Colonic mucosa (tissue), 4 donors: ENCODE results near the gene FAM47E. TPM values are rescaled to one million over a fixed set of nuclear protein-coding genes. Genes with fewer than 3 reads are reported as not detected.
A peak's percentile ranks its signal among the peaks of the same experiment; 100 is the strongest.

Source experiments
- DNase-seq: peaks from one replicate; pipeline ENCODE4 v3.0.0-alpha.2; 2020
- H3K27ac ChIP-seq: fragments of 200-600 bp; one replicate; pipeline ENCODE4 v1.8.0; 2021
- H3K27me3 ChIP-seq: fragments of 200-600 bp; one replicate; pipeline ENCODE4 v1.8.0; 2021
- H3K36me3 ChIP-seq: fragments of 200-600 bp; one replicate; pipeline ENCODE4 v1.8.0; 2021
- H3K4me1 ChIP-seq: fragments of 200-600 bp; one replicate; pipeline ENCODE4 v1.8.0; 2021; ENCODE audit warnings: mild to moderate bottlenecking
- H3K4me3 ChIP-seq: fragments of 200-600 bp; one replicate; pipeline ENCODE4 v1.8.0; 2021
- H3K9ac ChIP-seq, 2 donors: one replicate each; pipeline ENCODE4 v1.7.0; 2013; ENCODE audit warnings: control low read depth in 2 of 2, low read depth in 2 of 2, low read length in 2 of 2
- H3K9me3 ChIP-seq: fragments of 200-600 bp; one replicate; pipeline ENCODE4 v1.8.0; 2021
- intact Hi-C: fragments of 100-400 bp; cut with DNase I; formaldehyde crosslinking; loops from one replicate; pipeline ENCODE4 v1.14.1; 2022
- total RNA-seq, 2 donors: library from RNA; stranded (reverse); fragmentation: NEBNext Ultra II Directional in 1 of 2; extraction: Animal tissue kit (Norgen Biotek cat#: 25700) in 1 of 2; gene quantifications; one replicate each; pipeline ENCODE4 v1.2.1, GENCODE V29; 2021
- TF ChIP-seq, protein P1 (sequence below): fragments of 200-600 bp; IDR thresholded peaks from one replicate; pipeline ENCODE4 v1.8.0; 2022; ENCODE audit warnings: antibody characterized with exemption, mild to moderate bottlenecking
- donor health status: healthy.
- donor health status: DM: no; HTN: no; CAD: no.
- donor health status: DM: no; HTN: no; CAD: no.

FAM47E gene
- total RNA-seq, 2 donors from 2014 or later, result 3.9 to 4.8 TPM

DNA sequence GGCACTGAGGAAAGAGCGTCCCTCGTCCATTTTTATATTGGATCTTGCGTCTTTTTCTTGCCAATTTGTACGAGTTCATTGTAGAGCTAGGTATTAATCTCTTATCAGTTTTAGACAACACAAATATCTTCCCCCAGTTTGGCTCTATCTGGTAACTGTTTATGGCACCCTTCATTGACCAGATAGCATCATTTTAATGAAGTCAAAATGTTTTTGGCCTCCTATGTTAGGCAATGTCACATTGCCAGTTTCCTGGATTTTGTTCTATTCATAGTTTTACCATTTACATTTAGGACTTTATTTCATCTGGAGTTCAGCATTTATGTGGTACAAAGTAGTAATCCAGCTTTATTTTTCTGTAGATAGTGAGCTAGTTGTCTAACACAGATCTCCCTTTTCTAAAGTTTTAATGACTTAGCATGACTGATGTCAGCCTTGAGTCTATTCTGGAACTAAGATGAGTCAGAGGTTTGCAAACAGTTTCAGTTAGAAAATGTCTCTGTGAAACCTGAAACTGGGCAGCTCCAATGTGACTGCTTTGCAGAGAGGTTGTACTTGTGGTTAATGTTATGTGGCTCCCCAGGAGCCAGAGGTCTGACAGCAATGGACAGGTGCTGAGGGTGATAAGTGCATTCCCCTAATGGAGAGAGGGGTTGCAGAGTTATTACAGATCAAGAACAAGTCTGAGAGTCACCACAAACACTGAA is 49.7 kb downstream of the FAM47E start:
- H3K27ac ChIP-seq, result peak overlapping the region; percentile 15
- intact Hi-C loops, result no loop called here
- peaks cover 3% of the 10 kb centered on the region for H3K4me1 ChIP-seq
- no peaks in the 10 kb centered on the region for H3K36me3 ChIP-seq
- H3K27me3 ChIP-seq, result no peaks in the 10 kb centered on the region
- H3K9ac ChIP-seq, result no peak overlapping the region
- TF ChIP-seq, protein P1, sequence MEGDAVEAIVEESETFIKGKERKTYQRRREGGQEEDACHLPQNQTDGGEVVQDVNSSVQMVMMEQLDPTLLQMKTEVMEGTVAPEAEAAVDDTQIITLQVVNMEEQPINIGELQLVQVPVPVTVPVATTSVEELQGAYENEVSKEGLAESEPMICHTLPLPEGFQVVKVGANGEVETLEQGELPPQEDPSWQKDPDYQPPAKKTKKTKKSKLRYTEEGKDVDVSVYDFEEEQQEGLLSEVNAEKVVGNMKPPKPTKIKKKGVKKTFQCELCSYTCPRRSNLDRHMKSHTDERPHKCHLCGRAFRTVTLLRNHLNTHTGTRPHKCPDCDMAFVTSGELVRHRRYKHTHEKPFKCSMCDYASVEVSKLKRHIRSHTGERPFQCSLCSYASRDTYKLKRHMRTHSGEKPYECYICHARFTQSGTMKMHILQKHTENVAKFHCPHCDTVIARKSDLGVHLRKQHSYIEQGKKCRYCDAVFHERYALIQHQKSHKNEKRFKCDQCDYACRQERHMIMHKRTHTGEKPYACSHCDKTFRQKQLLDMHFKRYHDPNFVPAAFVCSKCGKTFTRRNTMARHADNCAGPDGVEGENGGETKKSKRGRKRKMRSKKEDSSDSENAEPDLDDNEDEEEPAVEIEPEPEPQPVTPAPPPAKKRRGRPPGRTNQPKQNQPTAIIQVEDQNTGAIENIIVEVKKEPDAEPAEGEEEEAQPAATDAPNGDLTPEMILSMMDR, result no peak
- no peak for DNase-seq
- no peak overlapping the region for H3K4me3 ChIP-seq
- H3K9me3 ChIP-seq, result no peaks in the 10 kb centered on the region

DNA sequence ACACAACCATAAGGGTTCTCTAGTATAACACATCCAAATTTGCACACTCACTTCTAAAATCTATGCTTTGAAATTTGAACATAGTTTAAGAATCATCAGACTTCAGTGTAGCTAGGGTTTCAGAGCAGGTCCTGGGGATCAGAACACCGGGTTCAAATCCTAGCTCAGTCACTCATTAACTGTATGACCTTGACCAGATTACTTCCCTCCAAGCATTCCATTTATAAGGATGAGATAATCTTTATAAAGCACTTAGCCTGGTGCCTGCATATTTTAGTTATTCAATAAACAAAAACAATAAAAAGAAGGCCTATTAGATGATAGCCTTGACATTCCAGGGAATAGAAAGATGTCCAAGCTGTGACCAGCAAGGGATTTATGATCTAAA is 50.2 kb downstream of the FAM47E start:
- H3K9ac ChIP-seq, result no peak overlapping the region
- H3K36me3 ChIP-seq, result no peaks in the 10 kb centered on the region
- peak overlapping the region; percentile 15 for H3K27ac ChIP-seq
- H3K4me3 ChIP-seq, result no peak overlapping the region
- TF ChIP-seq, protein P1, result no peak
- H3K27me3 ChIP-seq, result no peaks in the 10 kb centered on the region
- DNase-seq, result no peak
- intact Hi-C loops, result no loop called here
- H3K9me3 ChIP-seq, result no peaks in the 10 kb centered on the region
- H3K4me1 ChIP-seq, result peaks cover 3% of the 10 kb centered on the region

DNA sequence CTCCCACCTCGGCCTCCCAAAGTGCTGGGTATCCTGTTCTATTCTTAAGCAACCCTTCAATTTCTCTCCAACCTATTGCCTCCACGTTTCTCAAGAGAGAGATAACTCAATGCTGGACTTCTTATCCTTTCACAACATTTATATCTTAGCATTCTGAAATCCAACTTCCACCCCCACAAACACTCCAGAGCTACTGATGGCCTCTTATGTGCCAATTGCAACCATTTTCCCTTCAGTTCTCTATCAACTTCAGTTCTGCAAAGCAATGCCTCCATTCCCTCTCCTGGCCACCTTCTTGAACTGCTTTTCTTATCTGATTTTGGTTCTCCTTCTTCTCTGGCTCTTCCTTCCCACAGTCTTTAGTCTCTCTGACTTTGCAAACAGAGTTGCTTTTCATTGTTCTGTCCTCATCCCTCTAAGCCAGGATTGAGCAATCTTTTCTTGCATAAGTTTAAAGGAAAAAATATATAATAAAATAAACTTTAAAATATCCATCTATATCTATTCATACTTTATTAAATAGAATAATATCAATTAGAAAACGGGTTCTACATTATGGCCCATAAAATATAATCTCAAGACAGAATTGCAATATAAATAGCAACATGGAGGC is 51.4 kb downstream of the FAM47E start:
- H3K4me3 ChIP-seq, result no peak overlapping the region
- TF ChIP-seq, protein P1, result no peak
- no peak overlapping the region for H3K9ac ChIP-seq
- no peak for DNase-seq
- no peaks in the 10 kb centered on the region for H3K36me3 ChIP-seq
- no peaks in the 10 kb centered on the region for H3K9me3 ChIP-seq
- H3K27me3 ChIP-seq, result no peaks in the 10 kb centered on the region
- no peak overlapping the region for H3K27ac ChIP-seq
- H3K4me1 ChIP-seq, result peaks cover 3% of the 10 kb centered on the region
- intact Hi-C loops, result no loop called here

DNA sequence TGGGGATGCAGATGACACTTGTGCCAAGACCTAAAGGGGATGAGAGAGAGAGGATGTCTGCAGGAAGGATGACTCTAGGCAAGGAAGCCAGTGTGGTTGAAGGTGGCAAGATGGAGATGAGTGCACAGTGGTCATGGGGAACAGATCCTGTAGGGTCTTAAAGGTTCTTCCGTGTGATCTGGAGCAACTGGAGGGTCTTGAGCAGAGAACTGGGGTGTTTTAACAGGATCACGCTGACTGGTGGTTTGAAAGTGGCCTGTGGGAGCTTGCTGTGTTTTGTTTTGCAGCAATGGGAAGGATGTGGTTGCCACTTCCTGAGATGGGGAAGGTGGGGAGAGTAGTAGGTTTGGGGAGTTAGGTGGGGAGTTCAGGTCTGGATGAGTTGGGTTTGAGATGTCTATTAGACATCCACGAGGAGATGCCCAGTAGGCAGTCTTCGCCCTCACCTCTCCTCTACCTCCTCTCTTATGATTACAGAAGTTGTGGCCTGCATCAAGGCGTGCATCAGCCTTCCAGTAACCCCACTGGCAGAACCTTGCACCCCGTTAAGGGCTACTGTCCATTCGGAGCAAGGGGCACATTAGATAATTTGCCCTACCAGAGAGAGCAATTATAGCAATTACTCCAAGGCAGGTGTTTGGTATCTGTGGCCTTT is 53.6 kb downstream of the FAM47E start:
- peaks cover 3% of the 10 kb centered on the region for H3K4me1 ChIP-seq
- peak overlapping the region; percentile 86 for H3K27ac ChIP-seq
- TF ChIP-seq, protein P1, result no peak
- no peak for DNase-seq
- no peaks in the 10 kb centered on the region for H3K36me3 ChIP-seq
- intact Hi-C loops, result loop anchor here (5.0 kb wide), 2 partner anchors 53 to 72 kb away; partner anchors contain the start of gene FAM47E
- peak overlapping the region; percentile 74 for H3K4me3 ChIP-seq
- H3K9me3 ChIP-seq, result no peaks in the 10 kb centered on the region
- H3K27me3 ChIP-seq, result no peaks in the 10 kb centered on the region
- H3K9ac ChIP-seq, result peak overlapping the region in 1 of 2 donors; percentile 99

DNA sequence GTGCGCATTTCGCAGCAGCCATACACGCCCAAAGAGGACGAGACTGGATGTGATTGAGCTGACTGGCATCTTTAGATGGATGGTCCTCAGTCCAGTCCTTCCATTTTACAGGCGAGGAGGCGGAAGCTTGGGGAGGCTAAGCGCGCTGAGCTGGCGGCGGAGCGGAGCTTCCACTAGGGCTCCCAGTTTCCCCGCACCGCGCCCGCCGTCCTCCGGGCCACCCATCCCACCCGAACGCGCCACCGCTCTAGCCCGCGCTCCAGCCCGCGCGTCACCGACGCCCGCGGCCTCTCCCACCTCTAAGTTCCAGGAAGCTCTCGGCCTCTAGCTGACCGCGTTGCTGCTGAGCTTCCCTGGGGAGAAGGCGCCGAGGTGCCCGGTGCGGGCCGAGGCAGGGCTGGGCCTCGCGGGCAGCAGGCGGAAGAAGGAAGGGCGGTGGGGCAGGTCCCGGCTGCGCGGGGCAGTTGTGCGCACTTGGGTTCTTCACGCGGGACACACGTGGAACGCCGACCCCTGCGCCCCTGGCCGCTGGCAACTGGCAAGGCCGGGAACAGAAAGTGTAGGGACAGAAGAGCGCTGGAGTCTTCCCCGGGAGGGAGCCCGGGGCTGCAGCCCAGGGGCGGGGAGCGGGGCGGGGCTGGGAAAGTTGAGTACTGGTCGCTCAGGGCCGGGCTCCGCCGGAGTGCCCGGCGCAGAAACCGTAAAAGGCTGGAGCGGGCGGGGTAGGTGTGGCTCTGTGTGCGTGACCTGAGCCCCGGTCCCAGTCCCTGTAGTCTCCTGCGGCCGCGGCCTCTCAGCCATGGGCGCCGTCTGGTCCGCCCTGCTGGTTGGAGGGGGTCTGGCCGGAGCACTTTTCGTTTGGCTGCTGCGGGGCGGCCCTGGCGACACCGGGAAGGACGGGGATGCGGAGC is 54.7 kb downstream of the FAM47E start, which contains the start of gene STBD1:
TSS of gene STBD1 (plus strand) at position 763 of the 911 bp plus-strand sequence. CDS start at position 800, 37 bp downstream.
- intact Hi-C loops, result loop anchor here (5.0 kb wide), 2 partner anchors 54 to 71 kb away; partner anchors contain the start of gene FAM47E

More for the DNA sequence above, 54.7 kb downstream of the FAM47E start, which contains the start of gene STBD1:
- Histone ChIP-seq H3K36me3 (no peaks in the 10 kb centered on the region), H3K27me3 (no peaks in the 10 kb centered on the region), H3K9me3 (no peaks in the 10 kb centered on the region), H3K4me1 (peaks cover under 1% of the 10 kb centered on the region), H3K9ac (peak within 1 kb of the TSS; percentile 71 to 99), H3K4me3 (peak within 1 kb of the TSS; percentile 74), H3K27ac (peak within 1 kb of the TSS; percentile 86)
- TF ChIP-seq, protein P1, result no peak
- DNase-seq, result peak; percentile 92
